Measurements from ENCODE around the gene ASCC3.
A peak's percentile ranks its signal among the peaks of the same experiment; 100 is the strongest.
"Not testable (repeated sequence)": the region's sequence is repeated elsewhere in the genome, so short reads cannot be mapped to it uniquely, and the experiment has no call there.

Gene ASCC3

GRCh38 chr6:100886076-100886475 is 4.9 kb upstream of the ASCC3 start:
- no peak for DNase-seq

- no peak for DNase-seq
Measured at GRCh38 chr6:100883347-100883746, 2.2 kb upstream of the ASCC3 start.

- peak; percentile 36 for DNase-seq
Measured at GRCh38 chr6:100881707-100882040, 545 bp upstream of the ASCC3 start.

- no peak for DNase-seq
Measured at GRCh38 chr6:100880149-100880852, 828 bp downstream of the ASCC3 start.

- DNase-seq, result no peak
Measured at GRCh38 chr6:100879317-100879716, 1.8 kb downstream of the ASCC3 start.

- no peak for DNase-seq
Measured at GRCh38 chr6:100877851-100878250, 3.3 kb downstream of the ASCC3 start.

GRCh38 chr6:100876251-100876650 is 4.9 kb downstream of the ASCC3 start:
- no peak for DNase-seq

GRCh38 chr6:100865525-100865924 is 15.6 kb downstream of the ASCC3 start:
- no peak for DNase-seq

- DNase-seq, result no peak
Measured at GRCh38 chr6:100862063-100862462, 19.1 kb downstream of the ASCC3 start.

GRCh38 chr6:100856146-100856545 is 25.0 kb downstream of the ASCC3 start:
- no peak for DNase-seq

GRCh38 chr6:100851819-100852218 is 29.3 kb downstream of the ASCC3 start:
- DNase-seq, result no peak

- DNase-seq, result no peak
Measured at GRCh38 chr6:100850174-100850573, 31.0 kb downstream of the ASCC3 start.

- DNase-seq, result no peak
Measured at GRCh38 chr6:100846276-100846675, 34.9 kb downstream of the ASCC3 start.

- no peak for DNase-seq
Measured at GRCh38 chr6:100845676-100846075, 35.5 kb downstream of the ASCC3 start.

- no peak for DNase-seq
Measured at GRCh38 chr6:100839419-100839818, 41.7 kb downstream of the ASCC3 start.

GRCh38 chr6:100838011-100838410 is 43.1 kb downstream of the ASCC3 start:
- DNase-seq, result no peak

- DNase-seq, result no peak
Measured at GRCh38 chr6:100833972-100834574, 47.1 kb downstream of the ASCC3 start.

- DNase-seq, result not testable (repeated sequence)
Measured at GRCh38 chr6:100829077-100829595, 52.0 kb downstream of the ASCC3 start.

- no peak for DNase-seq
Measured at GRCh38 chr6:100823041-100823440, 58.1 kb downstream of the ASCC3 start.

GRCh38 chr6:100818066-100818465 is 63.1 kb downstream of the ASCC3 start:
- DNase-seq, result no peak

- DNase-seq, result no peak
Measured at GRCh38 chr6:100810015-100810414, 71.1 kb downstream of the ASCC3 start.

GRCh38 chr6:100809346-100809745 is 71.8 kb downstream of the ASCC3 start:
- no peak for DNase-seq

GRCh38 chr6:100808638-100809275 is 72.4 kb downstream of the ASCC3 start:
- DNase-seq, result no peak

GRCh38 chr6:100806296-100806695 is 74.8 kb downstream of the ASCC3 start:
- no peak for DNase-seq

Measured in KG1 (cell line).